HCT116 (cell line): ENCODE measurements around the gene SERGEF.

ENCODE experiments used
- EZH2 ChIP-seq: fragments of 200-600 bp; sonication (generic); IDR thresholded peaks from 2 replicates; pipeline ENCODE4 v1.6.1; 2017; ENCODE audit warnings: antibody characterized with exemption, mixed run types
- TF ChIP-seq, protein P1 (sequence below), 3 experiments: fragments of 200-600 bp in 1 of 3; sonication (generic) in 1 of 3; IDR thresholded peaks in 2 of 3; conservative IDR thresholded peaks in 1 of 3; 2 replicates each; pipeline ENCODE4 v1.5.1; 2012 to 2017; ENCODE audit warnings: low read depth in 2 of 3, low read length in 2 of 3, antibody characterized with exemption in 1 of 3, borderline replicate concordance in 1 of 3, control low read depth in 1 of 3, mild to moderate bottlenecking in 1 of 3, mixed read lengths in 1 of 3, mixed run types in 1 of 3, moderate library complexity in 1 of 3; ENCODE audit not compliant: insufficient read depth in 1 of 3
- TF ChIP-seq, protein P2 (sequence below): IDR thresholded peaks from 2 replicates; pipeline ENCODE4 v1.6.1; 2012

DNA sequence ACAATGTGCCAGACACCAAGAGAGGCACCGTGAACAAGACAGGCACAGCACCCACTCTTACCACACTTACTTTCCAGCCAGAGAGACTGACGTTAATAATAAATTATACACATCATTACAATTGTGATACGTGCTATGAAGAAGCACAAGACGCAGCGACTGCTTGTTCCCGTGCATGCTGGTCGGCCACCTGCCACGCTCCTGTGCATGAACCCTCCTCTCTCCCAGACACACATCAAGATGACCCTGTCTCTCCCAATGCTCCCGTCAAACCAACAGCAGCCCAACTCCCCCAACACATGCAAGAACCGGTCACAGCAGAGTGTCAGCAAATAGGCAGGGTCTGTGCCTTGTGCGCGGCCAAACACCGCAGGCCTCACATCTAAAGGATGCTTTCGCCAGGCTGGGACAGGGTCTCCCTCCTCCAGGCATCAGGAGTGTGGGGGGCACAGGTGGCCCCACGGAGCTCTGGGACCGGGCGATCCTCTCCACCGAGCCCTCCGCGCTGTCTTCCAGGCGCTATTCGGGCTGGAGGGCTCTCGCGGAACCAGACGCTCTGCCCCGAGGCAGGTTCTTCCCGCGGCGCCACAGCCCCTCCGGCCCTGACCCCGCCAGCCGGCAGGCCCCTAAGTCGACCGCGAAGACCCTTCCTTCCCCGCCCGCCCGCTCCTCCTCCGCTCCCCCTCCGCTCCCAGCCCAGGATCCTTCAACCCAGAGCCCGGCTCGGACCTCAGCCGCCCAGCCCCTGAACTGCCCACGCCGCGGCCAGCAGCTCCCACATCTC, 533 bp downstream of the SERGEF start:
- TF ChIP-seq, protein P1, sequence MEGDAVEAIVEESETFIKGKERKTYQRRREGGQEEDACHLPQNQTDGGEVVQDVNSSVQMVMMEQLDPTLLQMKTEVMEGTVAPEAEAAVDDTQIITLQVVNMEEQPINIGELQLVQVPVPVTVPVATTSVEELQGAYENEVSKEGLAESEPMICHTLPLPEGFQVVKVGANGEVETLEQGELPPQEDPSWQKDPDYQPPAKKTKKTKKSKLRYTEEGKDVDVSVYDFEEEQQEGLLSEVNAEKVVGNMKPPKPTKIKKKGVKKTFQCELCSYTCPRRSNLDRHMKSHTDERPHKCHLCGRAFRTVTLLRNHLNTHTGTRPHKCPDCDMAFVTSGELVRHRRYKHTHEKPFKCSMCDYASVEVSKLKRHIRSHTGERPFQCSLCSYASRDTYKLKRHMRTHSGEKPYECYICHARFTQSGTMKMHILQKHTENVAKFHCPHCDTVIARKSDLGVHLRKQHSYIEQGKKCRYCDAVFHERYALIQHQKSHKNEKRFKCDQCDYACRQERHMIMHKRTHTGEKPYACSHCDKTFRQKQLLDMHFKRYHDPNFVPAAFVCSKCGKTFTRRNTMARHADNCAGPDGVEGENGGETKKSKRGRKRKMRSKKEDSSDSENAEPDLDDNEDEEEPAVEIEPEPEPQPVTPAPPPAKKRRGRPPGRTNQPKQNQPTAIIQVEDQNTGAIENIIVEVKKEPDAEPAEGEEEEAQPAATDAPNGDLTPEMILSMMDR (IDR thresholded peaks at IDR 0.05 in 2 of 3, conservative IDR thresholded peaks at IDR 0.05 in 1 of 3; ENCODE audit: borderline replicate concordance in 1 of 3, insufficient read depth in 1 of 3, low read depth in 2 of 3, low read length in 2 of 3), result no peak
- TF ChIP-seq, protein P2, sequence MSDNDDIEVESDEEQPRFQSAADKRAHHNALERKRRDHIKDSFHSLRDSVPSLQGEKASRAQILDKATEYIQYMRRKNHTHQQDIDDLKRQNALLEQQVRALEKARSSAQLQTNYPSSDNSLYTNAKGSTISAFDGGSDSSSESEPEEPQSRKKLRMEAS, result no peak
- TF ChIP-seq EZH2, result no peak
